Stimulated activated naive CD8-positive, alpha-beta T cell treated with anti-CD3 and anti-CD28 coated beads, Interleukin-15, Interleukin-2, amounts not matched to agents 100 ng/mL and 50 ng/mL, for 24 hours (primary cell): ENCODE results near the gene RNF152.
A peak's percentile ranks its signal among the peaks of the same experiment; 100 is the strongest.

Source experiments
- H3K27ac Mint-ChIP-seq: one replicate; pipeline ENCODE4 v1.8.0; 2021; ENCODE audit warnings: mild to moderate bottlenecking, mixed read lengths
- H3K27me3 Mint-ChIP-seq: one replicate; pipeline ENCODE4 v1.8.0; 2021; ENCODE audit warnings: mixed read lengths
- H3K36me3 Mint-ChIP-seq: one replicate; pipeline ENCODE4 v1.8.0; 2021; ENCODE audit warnings: low read depth, mixed read lengths
- H3K4me1 Mint-ChIP-seq: one replicate; pipeline ENCODE4 v1.8.0; 2021; ENCODE audit warnings: low read depth, mixed read lengths
- H3K4me3 Mint-ChIP-seq: one replicate; pipeline ENCODE4 v1.8.0; 2021; ENCODE audit warnings: mild to moderate bottlenecking, mixed read lengths
- H3K9me3 Mint-ChIP-seq: one replicate; pipeline ENCODE4 v1.8.0; 2021; ENCODE audit warnings: mixed read lengths

RNF152 gene

DNA sequence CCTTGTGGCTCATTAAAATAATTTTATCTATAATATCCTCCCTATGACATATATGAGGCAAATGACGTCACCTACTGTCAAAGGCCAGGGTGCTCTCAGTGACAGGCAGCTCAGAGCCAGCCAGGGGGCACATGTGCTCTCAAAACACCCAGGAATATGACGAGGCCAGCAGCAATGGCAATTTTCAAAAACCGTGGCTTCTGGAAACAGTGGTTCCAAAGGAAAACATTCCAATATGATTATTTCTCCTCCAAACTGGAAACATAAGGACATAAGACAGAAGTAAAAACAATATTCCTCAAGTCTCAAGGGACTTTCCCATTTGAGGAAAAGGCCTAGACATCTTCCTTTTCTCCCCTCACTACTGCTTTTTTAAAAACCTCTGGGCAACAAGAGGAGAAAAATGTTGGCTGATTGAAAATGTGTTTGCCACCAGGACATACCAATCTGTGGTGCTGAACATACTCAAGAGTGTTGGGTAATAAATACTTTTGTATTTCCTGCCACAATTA is 40.8 kb downstream of the RNF152 start:
- Mint-ChIP-seq H3K4me1 (no peaks in the 10 kb centered on the region), H3K27me3 (no peaks in the 10 kb centered on the region), H3K36me3 (no peaks in the 10 kb centered on the region), H3K9me3 (no peaks in the 10 kb centered on the region), H3K4me3 (no peak overlapping the region), H3K27ac (no peak overlapping the region)

DNA sequence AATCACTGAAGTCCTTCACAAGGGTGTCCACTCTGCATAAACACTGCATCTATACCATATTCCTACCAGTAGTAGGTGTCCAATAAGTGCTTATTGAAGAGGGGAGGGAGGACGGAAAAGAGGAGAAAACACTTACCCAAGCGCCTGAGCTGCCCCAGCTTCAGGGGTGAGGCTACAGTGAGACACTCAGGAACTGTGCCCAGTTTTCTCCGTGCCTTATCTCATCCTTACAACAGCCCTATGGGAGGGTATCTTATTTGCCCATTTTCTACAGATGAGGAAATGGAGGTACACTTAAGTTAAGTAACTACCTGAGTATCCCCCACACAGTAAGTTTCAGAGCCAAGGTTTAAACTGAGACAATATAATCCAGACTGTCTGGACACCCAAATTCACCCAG is 41.5 kb downstream of the RNF152 start:
- no peak overlapping the region for H3K4me3 Mint-ChIP-seq
- H3K36me3 Mint-ChIP-seq, result no peaks in the 10 kb centered on the region
- H3K27me3 Mint-ChIP-seq, result no peaks in the 10 kb centered on the region
- H3K27ac Mint-ChIP-seq, result no peak overlapping the region
- no peaks in the 10 kb centered on the region for H3K9me3 Mint-ChIP-seq
- H3K4me1 Mint-ChIP-seq, result no peaks in the 10 kb centered on the region

DNA sequence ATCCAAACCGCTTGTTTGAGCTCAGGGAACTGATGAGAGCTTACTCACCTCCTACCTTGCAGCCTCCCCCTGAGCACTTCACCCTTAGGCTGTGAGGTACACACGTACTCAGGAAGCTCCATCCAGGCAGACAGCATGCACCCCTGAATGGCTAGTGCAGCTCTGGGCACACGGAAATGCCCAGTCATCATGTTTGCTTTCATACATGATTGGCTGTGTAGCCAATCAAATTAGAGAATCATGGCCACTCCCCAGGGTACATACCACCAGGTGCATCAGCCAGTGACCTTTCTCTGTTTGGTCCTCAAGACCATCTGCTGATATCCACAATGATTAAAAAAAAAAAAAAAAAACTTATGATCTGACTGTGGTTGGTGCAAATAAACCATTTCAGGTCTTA is 42.1 kb downstream of the RNF152 start:
- Mint-ChIP-seq H3K36me3 (no peaks in the 10 kb centered on the region), H3K9me3 (no peaks in the 10 kb centered on the region), H3K4me1 (no peaks in the 10 kb centered on the region), H3K4me3 (no peak overlapping the region), H3K27me3 (no peaks in the 10 kb centered on the region), H3K27ac (no peak overlapping the region)

DNA sequence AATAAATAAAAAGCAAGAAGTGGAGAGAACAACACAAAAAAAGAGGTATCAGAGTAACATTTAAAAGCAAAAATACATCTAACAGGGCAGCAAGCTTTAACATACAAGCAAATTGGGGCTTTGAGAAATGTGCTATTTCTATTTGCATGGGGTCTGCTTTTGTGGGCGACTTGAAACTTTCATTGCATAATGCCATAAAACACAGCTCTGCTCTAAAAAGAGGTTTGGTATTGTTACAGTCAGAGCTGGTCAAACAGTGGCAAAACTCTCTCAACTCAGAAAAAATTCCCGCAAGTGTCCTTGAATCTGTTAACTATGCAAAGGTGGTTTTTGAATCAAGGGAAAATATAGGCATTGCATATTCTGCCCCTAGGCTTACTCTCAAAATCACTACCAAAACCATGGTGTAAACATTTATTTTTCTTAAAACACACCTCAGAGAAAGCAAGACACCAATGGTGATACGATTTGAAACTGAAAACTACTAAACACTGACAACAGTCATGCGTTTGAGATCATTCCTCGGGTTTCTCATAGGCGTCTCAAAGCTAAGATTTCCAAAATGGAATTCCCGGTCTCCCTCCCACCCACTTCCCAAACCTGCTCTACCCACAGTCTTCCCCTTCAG is 45.5 kb downstream of the RNF152 start:
- Mint-ChIP-seq H3K36me3 (no peaks in the 10 kb centered on the region), H3K9me3 (no peaks in the 10 kb centered on the region), H3K4me3 (no peak overlapping the region), H3K27me3 (peaks cover 4% of the 10 kb centered on the region), H3K4me1 (no peaks in the 10 kb centered on the region), H3K27ac (no peak overlapping the region)

DNA sequence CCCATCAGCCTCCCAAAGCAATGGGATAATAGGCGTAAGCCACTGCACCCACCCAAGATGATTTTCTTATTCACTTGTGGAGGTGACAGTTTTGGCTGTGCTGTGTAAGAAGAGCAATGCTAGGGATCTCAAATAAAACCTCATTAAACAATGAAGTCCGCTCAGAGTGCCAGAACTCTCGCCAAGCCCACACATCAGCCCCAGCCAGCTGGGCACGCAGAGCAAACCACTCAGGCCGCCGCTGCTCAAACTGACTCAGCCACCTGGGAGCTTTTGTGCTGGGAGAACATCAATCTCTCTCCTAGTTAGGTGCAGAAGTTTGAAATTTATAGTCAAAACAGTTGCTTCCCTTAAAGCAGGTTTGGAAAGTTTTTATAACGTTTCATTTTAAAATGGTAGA is 47.6 kb downstream of the RNF152 start:
- Mint-ChIP-seq H3K27me3 (peaks cover 4% of the 10 kb centered on the region), H3K9me3 (no peaks in the 10 kb centered on the region), H3K4me1 (no peaks in the 10 kb centered on the region), H3K27ac (no peak overlapping the region), H3K36me3 (no peaks in the 10 kb centered on the region), H3K4me3 (no peak overlapping the region)

DNA sequence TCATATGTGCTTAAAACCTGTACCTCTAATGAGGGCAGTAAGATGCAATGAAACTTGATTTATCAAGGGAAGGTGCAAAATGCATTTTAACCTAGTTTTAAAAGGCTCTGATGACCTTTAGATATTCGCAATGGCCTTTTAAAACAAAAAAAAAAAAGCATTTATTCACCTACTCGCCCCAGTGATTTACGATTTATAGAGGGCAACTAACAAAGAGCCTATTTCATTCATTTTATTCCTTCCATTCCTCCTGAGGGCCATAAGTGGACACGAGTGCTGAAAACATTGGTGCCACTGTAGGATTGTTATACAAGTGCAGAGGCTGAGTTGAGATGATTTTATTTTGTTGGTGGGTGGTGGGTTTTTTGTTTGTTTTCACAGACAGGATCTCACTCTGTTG is 48.1 kb downstream of the RNF152 start:
- Mint-ChIP-seq H3K27me3 (peaks cover 4% of the 10 kb centered on the region), H3K4me3 (no peak overlapping the region), H3K27ac (no peak overlapping the region), H3K4me1 (no peaks in the 10 kb centered on the region), H3K9me3 (no peaks in the 10 kb centered on the region), H3K36me3 (no peaks in the 10 kb centered on the region)

DNA sequence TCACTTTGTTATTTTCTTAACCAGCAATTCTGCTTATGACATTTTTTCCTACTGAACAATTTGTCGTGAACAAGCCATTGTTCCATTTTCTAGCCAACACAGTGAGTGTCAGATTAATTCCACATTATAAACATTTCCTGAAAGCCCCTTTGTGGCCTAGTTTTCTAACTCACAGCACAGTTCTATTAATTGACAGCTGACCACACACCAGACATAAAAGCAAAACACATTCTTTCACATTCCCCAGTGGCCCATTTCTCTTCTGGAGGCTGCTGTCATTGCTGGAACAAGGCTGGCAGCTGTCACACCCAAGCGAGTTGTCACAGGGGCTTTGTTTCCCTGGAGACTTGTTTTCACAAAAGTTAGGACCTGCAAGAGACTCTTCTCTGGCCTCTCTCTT is 50.7 kb downstream of the RNF152 start:
- H3K27me3 Mint-ChIP-seq, result peaks cover 4% of the 10 kb centered on the region

DNA sequence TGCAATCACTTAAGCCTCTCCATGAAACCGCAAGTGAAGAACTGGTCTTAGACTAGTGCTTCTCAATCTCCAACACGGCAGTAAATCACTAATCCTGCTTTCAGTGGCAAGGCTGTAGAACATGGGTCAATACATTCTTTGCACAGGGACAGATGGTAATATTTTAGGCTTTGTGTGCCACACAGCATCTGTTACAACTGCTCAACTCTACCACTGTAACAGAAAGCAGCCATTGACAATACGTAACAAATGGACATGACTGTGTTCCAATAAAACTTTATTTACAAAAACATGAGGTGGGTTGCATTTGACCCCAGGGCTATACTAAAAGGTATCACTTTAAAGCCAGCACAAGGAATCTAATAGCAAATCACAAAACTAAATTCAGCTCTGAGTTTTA is 51.1 kb downstream of the RNF152 start:
- Mint-ChIP-seq H3K27me3 (peaks cover 4% of the 10 kb centered on the region), H3K4me3 (no peak overlapping the region), H3K36me3 (no peaks in the 10 kb centered on the region), H3K4me1 (no peaks in the 10 kb centered on the region), H3K9me3 (no peaks in the 10 kb centered on the region), H3K27ac (no peak overlapping the region)

More for the DNA sequence above, 50.7 kb downstream of the RNF152 start:
- H3K36me3 Mint-ChIP-seq, result no peaks in the 10 kb centered on the region
- no peaks in the 10 kb centered on the region for H3K9me3 Mint-ChIP-seq
- no peak overlapping the region for H3K4me3 Mint-ChIP-seq
- H3K4me1 Mint-ChIP-seq, result no peaks in the 10 kb centered on the region
- H3K27ac Mint-ChIP-seq, result no peak overlapping the region

DNA sequence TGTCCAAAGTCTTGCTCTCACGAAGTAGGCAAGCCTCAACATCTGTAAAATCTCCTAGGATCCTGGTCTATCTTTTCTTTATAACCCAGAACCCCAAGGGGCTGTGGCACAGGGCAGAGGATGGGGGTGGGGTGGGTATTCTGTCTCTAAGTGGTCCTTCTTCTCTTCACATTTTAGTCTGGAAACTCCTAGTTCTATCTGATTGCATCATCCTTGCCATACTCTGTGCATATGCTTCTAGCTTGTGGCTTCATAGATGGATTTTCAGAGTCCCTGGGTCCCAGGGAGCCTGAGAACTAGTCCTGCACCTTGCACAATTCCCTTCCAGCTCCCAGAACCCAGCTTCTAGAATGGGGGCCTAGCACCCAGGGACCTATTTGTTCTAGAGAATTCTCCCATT is 52.5 kb downstream of the RNF152 start:
- no peaks in the 10 kb centered on the region for H3K9me3 Mint-ChIP-seq
- H3K4me3 Mint-ChIP-seq, result no peak overlapping the region
- H3K27me3 Mint-ChIP-seq, result peaks cover 4% of the 10 kb centered on the region
- H3K27ac Mint-ChIP-seq, result no peak overlapping the region
- no peaks in the 10 kb centered on the region for H3K4me1 Mint-ChIP-seq
- no peaks in the 10 kb centered on the region for H3K36me3 Mint-ChIP-seq

DNA sequence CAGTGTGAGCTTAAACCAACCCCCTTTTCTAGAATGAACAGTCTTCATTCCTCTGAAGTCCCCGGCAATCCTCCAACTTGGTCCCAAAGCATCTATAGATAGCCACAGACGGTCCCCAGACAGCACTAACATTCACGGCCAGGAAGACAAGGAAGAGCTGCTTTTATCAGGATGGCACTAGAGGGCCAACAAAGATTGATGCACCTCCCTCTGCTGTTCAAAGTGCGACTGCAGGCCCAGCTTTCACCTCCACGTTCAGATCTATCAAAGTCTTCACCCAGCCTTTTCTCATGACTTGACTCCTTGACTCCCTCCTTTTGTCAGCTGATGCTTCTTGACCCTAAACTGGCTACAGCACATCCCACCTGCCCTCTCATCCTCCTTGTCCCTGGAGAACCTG is 54.3 kb downstream of the RNF152 start:
- Mint-ChIP-seq H3K9me3 (no peaks in the 10 kb centered on the region), H3K4me3 (no peak overlapping the region), H3K27me3 (peaks cover under 1% of the 10 kb centered on the region), H3K36me3 (no peaks in the 10 kb centered on the region), H3K4me1 (peaks cover 8% of the 10 kb centered on the region), H3K27ac (no peak overlapping the region)

DNA sequence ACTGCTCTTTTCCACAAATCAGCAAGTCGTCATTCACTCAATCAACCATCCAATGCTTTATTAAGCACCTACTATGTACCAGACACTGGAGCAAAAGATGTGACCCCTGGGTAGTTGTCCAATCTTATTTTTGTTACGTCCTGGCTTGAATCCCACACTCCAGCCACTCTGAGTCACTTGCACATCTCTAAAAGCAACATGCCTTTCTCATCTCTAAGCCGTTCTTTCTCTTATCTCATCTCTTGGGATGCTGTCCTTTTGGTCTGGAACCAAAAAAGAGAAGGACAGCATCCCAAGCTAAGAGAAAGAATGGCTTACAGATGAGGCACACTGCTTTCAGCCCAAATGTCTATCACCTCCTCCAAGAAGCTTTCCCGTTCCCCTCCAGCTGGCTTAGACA is 58.8 kb downstream of the RNF152 start:
- Mint-ChIP-seq H3K9me3 (no peaks in the 10 kb centered on the region), H3K27me3 (peaks cover 10% of the 10 kb centered on the region), H3K27ac (no peak overlapping the region), H3K36me3 (no peaks in the 10 kb centered on the region), H3K4me3 (no peak overlapping the region), H3K4me1 (peaks cover 19% of the 10 kb centered on the region)

DNA sequence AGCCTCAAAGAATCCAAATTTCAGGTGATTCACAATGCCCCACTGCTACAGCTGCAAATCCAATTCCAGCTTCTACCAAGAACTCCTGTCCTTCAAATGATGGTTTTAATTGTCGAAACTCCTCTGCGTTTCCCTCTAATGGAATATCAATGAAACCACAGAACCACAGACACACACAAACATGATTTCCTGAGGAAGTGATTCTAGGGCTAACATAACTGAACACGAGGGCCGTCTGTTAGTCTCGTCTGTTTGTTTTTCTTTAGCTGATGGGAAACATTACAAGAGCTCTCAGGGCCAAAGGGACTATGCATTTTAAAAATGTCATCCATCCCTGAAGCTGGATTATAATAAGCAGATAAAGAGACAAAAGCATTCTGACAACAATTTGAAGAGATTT is 59.4 kb downstream of the RNF152 start:
- Mint-ChIP-seq H3K36me3 (no peaks in the 10 kb centered on the region), H3K4me3 (no peak overlapping the region), H3K4me1 (peaks cover 19% of the 10 kb centered on the region)

DNA sequence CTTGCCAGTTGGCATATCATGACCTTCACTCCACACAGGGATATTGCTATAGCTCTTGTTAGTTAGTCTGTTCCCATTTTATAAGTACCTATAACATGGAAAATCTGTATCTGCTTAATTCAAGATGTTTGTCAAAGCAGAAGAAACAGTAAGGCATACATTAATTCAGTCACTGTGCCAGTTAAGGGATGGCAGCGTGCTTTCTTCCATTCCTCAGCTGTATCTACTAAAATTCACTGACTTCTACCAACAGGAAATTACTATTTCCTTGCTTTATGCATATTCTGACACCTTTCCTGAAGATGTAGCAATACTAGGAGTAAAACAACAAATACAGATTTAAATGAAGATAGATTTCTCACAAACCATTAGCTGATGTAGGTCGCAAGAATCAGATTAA is 59.9 kb downstream of the RNF152 start:
- no peaks in the 10 kb centered on the region for H3K36me3 Mint-ChIP-seq
- H3K4me1 Mint-ChIP-seq, result peaks cover 19% of the 10 kb centered on the region
- no peak overlapping the region for H3K4me3 Mint-ChIP-seq
- H3K9me3 Mint-ChIP-seq, result no peaks in the 10 kb centered on the region
- H3K27me3 Mint-ChIP-seq, result peaks cover 10% of the 10 kb centered on the region
- no peak overlapping the region for H3K27ac Mint-ChIP-seq

More for the DNA sequence above, 59.4 kb downstream of the RNF152 start:
- Mint-ChIP-seq H3K27me3 (peaks cover 10% of the 10 kb centered on the region), H3K9me3 (no peaks in the 10 kb centered on the region), H3K27ac (no peak overlapping the region)

DNA sequence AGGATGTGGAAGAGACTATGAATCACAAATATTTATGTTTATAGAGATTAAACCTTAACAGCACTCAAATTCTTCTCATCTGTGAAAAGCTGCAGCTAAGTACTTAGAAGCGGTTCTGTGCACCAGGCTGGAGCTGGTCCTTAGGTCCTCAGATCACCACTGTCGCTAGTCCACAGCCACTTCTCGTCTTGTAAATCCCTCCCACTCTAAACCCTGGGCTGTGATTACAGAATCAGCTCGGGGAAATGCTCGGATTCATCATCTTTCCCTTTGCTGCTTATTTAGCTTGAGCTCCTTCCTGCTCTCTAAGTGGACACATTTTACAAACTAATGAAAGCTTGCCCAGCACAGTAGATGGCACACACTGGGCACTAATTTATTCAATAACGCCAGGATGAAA is 61.7 kb downstream of the RNF152 start:
- Mint-ChIP-seq H3K27me3 (peaks cover 10% of the 10 kb centered on the region), H3K36me3 (no peaks in the 10 kb centered on the region), H3K27ac (no peak overlapping the region), H3K4me1 (peaks cover 19% of the 10 kb centered on the region), H3K9me3 (no peaks in the 10 kb centered on the region), H3K4me3 (no peak overlapping the region)

DNA sequence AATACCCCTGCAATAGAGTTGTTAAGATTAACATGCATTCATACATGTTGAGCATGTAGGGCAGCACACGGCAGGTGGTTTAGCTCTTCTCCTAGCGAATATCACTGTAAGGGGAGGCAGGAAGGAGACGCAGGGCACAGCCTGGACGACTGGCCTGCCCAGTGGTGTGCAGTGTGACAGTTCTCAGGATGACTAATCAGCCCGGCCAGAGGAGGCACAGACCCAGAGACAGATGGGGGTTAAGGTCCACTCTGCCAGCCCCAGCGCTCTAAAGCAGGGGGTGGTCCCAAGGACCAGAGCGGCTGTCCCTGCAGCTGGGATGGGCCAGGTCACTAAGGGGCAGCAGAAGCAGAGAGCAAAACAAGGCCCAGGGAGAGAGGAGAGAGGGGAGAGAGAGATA is 63.7 kb downstream of the RNF152 start:
- H3K27ac Mint-ChIP-seq, result peak overlapping the region; percentile 29
- no peaks in the 10 kb centered on the region for H3K36me3 Mint-ChIP-seq
- peaks cover 10% of the 10 kb centered on the region for H3K27me3 Mint-ChIP-seq
- H3K4me1 Mint-ChIP-seq, result peaks cover 17% of the 10 kb centered on the region
- no peak overlapping the region for H3K4me3 Mint-ChIP-seq
- H3K9me3 Mint-ChIP-seq, result no peaks in the 10 kb centered on the region

DNA sequence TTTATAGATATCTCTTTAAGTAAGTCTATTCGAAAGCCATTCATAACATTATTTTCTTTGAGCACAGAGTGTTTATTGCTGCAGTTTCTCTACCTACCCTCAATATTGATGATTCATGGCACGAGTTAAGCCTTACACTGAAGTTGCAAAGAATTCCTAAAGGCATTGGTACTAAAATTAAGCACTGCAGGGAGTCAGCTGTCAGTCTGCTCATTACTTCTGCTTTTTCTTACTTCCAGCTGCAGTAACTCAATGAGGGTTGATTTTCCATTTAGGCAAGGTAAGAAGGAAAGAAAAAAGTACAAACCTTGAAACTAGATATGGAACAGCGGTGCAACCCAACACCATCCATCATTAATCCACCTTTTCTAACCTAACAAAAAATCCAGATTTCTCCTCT is 65.2 kb downstream of the RNF152 start:
- Mint-ChIP-seq H3K9me3 (no peaks in the 10 kb centered on the region), H3K36me3 (no peaks in the 10 kb centered on the region), H3K4me3 (no peak overlapping the region), H3K27ac (no peak overlapping the region), H3K4me1 (peaks cover 1% of the 10 kb centered on the region), H3K27me3 (peaks cover 6% of the 10 kb centered on the region)
